DOHH2 (cell line): ENCODE results near the gene RCOR1.

ENCODE experiments used
- H3F3A ChIP-seq: fragments of 200-600 bp; sonication (generic), shearing (Covaris generic); 2 replicates; pipeline ENCODE4 v1.6.0; 2016; ENCODE audit warnings: antibody characterized with exemption, mild to moderate bottlenecking; ENCODE audit not compliant: control insufficient read depth, insufficient read depth
- H3K27ac ChIP-seq: fragments of 200-600 bp; sonication (generic); 2 replicates; pipeline ENCODE4 v1.5.1; 2014; ENCODE audit warnings: low read depth, mild to moderate bottlenecking, low read length, moderate library complexity
- H3K27me3 ChIP-seq: fragments of 200-600 bp; sonication (generic); 2 replicates; pipeline ENCODE4 v1.6.1; 2014; ENCODE audit warnings: mild to moderate bottlenecking, low read length, mixed read lengths; ENCODE audit not compliant: control insufficient read depth
- H3K36me3 ChIP-seq: fragments of 200-600 bp; sonication (generic); 2 replicates; pipeline ENCODE4 v1.6.1; 2014; ENCODE audit warnings: mild to moderate bottlenecking, low read length, moderate library complexity, mixed read lengths; ENCODE audit not compliant: control insufficient read depth
- H3K4me1 ChIP-seq: fragments of 200-600 bp; sonication (generic); 2 replicates; pipeline ENCODE4 v1.6.1; 2014; ENCODE audit warnings: mild to moderate bottlenecking, low read length, mixed read lengths; ENCODE audit not compliant: control insufficient read depth
- H3K4me2 ChIP-seq: fragments of 200-600 bp; sonication (generic); 2 replicates; pipeline ENCODE4 v1.6.0; 2014; ENCODE audit warnings: mild to moderate bottlenecking, low read length, moderate library complexity
- H3K4me3 ChIP-seq: fragments of 200-600 bp; sonication (generic); 2 replicates; pipeline ENCODE4 v1.5.1; 2014; ENCODE audit warnings: mild to moderate bottlenecking, low read length, mixed read lengths
- H3K79me2 ChIP-seq: fragments of 200-600 bp; sonication (generic); 2 replicates; pipeline ENCODE4 v1.6.1; 2014; ENCODE audit warnings: mild to moderate bottlenecking, low read length, mixed read lengths; ENCODE audit not compliant: control insufficient read depth
- H3K9me2 ChIP-seq: fragments of 200-600 bp; sonication (generic); replicated peaks from 2 replicates; pipeline ENCODE4 v1.6.1; 2014; ENCODE audit warnings: mild to moderate bottlenecking, low read length, mixed read lengths; ENCODE audit not compliant: control insufficient read depth
- H3K9me3 ChIP-seq: fragments of 200-600 bp; sonication (generic); 2 replicates; pipeline ENCODE4 v1.6.1; 2014; ENCODE audit warnings: antibody characterized with exemption, low read length, mixed read lengths; ENCODE audit not compliant: control insufficient read depth, insufficient read depth
- H4K20me1 ChIP-seq: fragments of 200-600 bp; sonication (generic); 2 replicates; pipeline ENCODE4 v1.6.0; 2014; ENCODE audit warnings: low read depth, mild to moderate bottlenecking, antibody characterized with exemption, low read length, moderate library complexity; ENCODE audit not compliant: control insufficient read depth, insufficient read depth
- EZH2phosphoT487 ChIP-seq: fragments of 200-600 bp; sonication (generic); IDR thresholded peaks from 2 replicates; pipeline ENCODE4 v1.6.1; 2017; ENCODE audit warnings: borderline replicate concordance, mild to moderate bottlenecking, antibody characterized with exemption, low read length, moderate library complexity, mixed read lengths
- TF ChIP-seq, protein P1 (sequence below): fragments of 200-600 bp; sonication (generic); IDR thresholded peaks from one replicate; pipeline ENCODE4 v1.5.1; 2014; ENCODE audit warnings: antibody characterized with exemption, mild to moderate bottlenecking, low read depth, low read length; ENCODE audit not compliant: poor library complexity, severe bottlenecking

RCOR1 gene

DNA sequence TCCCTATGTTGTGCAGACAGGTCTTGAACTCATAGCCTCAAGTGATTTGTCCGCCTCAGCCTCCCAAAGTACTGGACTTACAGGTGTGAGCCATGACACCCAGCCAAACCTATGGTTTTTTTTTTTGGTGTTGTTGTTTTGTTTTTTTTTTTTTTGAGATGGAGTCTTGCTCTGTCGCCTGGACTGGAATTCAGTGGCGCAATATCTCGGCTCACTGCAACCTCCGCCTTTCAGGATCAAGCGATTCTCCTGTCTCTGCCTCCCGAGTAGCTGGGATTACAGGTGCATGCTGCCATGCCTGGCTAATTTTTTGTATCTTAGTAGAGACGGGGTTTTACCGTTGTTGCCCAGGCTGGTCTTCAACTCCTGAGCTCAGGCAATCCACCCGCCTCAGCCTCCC, 11.3 kb upstream of the RCOR1 start:
- Histone ChIP-seq H3K9me2 (no peaks in the 10 kb centered on the region), H3K27me3 (no peaks in the 10 kb centered on the region), H3F3A (no peaks in the 10 kb centered on the region), H3K79me2 (no peaks in the 10 kb centered on the region), H3K4me2 (no peak overlapping the region), H3K4me1 (no peaks in the 10 kb centered on the region), H3K4me3 (no peak overlapping the region), H3K36me3 (no peaks in the 10 kb centered on the region), H3K9me3 (no peaks in the 10 kb centered on the region), H3K27ac (no peak overlapping the region), H4K20me1 (no peaks in the 10 kb centered on the region)
- TF ChIP-seq EZH2phosphoT487 = no peak

DNA sequence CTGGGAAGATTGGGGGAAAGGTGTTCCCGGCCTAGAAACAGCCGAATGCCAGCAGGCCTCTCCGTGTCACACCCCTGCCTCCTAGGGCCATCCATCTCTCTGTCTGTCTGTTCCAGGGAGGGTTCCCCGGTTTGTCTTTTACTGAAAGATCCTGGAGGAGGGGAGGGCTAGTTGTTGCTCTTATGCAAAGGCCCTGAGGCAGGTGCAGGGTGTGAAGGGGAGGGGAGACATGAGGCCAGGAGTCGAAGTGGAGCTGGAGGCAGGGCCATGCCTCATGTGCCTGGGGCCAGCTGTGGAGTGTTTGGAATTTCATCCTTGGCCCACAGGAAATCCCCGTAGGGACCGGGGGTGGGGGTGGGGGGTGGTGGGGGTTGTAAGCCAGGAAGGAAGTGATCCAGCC, 8.7 kb upstream of the RCOR1 start:
- Histone ChIP-seq H3K4me1 (no peaks in the 10 kb centered on the region; the same call in 1 of the 2 replicates), H3K9me2 (no peaks in the 10 kb centered on the region), H3K4me3 (no peak overlapping the region), H3F3A (no peaks in the 10 kb centered on the region; the same call in 1 of the 2 replicates), H3K27me3 (no peaks in the 10 kb centered on the region), H3K27ac (no peak overlapping the region), H4K20me1 (no peaks in the 10 kb centered on the region), H3K79me2 (no peaks in the 10 kb centered on the region), H3K4me2 (no peak overlapping the region), H3K9me3 (no peaks in the 10 kb centered on the region), H3K36me3 (no peaks in the 10 kb centered on the region)
- no peak for TF ChIP-seq EZH2phosphoT487
- TF ChIP-seq, protein P1, sequence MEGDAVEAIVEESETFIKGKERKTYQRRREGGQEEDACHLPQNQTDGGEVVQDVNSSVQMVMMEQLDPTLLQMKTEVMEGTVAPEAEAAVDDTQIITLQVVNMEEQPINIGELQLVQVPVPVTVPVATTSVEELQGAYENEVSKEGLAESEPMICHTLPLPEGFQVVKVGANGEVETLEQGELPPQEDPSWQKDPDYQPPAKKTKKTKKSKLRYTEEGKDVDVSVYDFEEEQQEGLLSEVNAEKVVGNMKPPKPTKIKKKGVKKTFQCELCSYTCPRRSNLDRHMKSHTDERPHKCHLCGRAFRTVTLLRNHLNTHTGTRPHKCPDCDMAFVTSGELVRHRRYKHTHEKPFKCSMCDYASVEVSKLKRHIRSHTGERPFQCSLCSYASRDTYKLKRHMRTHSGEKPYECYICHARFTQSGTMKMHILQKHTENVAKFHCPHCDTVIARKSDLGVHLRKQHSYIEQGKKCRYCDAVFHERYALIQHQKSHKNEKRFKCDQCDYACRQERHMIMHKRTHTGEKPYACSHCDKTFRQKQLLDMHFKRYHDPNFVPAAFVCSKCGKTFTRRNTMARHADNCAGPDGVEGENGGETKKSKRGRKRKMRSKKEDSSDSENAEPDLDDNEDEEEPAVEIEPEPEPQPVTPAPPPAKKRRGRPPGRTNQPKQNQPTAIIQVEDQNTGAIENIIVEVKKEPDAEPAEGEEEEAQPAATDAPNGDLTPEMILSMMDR = no peak

GRCh38 chr14:102584871-102585869, 7.3 kb upstream of the RCOR1 start:
- Histone ChIP-seq H3K9me2 (no peaks in the 10 kb centered on the region), H3K4me3 (no peak overlapping the region), H3K27ac (no peak overlapping the region)

More at GRCh38 chr14:102584871-102585869, 7.3 kb upstream of the RCOR1 start:
- no peaks in the 10 kb centered on the region for H3K27me3 ChIP-seq
- no peaks in the 10 kb centered on the region for H3K36me3 ChIP-seq
- H3F3A ChIP-seq = no peaks in the 10 kb centered on the region; the same call in 1 of the 2 replicates
- no peaks in the 10 kb centered on the region for H4K20me1 ChIP-seq
- H3K9me3 ChIP-seq = no peaks in the 10 kb centered on the region
- H3K79me2 ChIP-seq = no peaks in the 10 kb centered on the region
- TF ChIP-seq, protein P1 = no peak
- TF ChIP-seq EZH2phosphoT487 = no peak
- no peaks in the 10 kb centered on the region; the same call in 1 of the 2 replicates for H3K4me1 ChIP-seq
- H3K4me2 ChIP-seq = no peak overlapping the region
